Right ventricle myocardium superior (tissue), 1 donor: Measurements from ENCODE around the gene ATP2B3. TPM values are rescaled to one million over a fixed set of nuclear protein-coding genes. Genes with fewer than 3 reads are reported as not detected.
A peak's percentile ranks its signal among the peaks of the same experiment; 100 is the strongest.

Experiments
- ATAC-seq: fragments of 200-7000 bp; cut with Tn5 transposase; one replicate; pipeline ENCODE4 v1.9.1; 2020; ENCODE audit warnings: mild to moderate bottlenecking; ENCODE audit not compliant: poor library complexity
- DNase-seq: peaks from one replicate; pipeline ENCODE4 v3.0.0-alpha.2; 2020
- intact Hi-C: fragments of 100-400 bp; cut with DNase I; formaldehyde crosslinking; loops from one replicate; pipeline ENCODE4 v1.11.2; 2022
- total RNA-seq: library from RNA; stranded (reverse); fragmentation: NEBNext Ultra II Directional; extraction: Animal tissue kit (Norgen Biotek cat#: 25700); gene quantifications from one replicate; pipeline ENCODE4 v1.2.1, GENCODE V29; 2021
- donor health status: DM: no; HTN: yes; CAD: no; lungs with severe emphysema.

Gene ATP2B3
- total RNA-seq, 1 donor from 2014 or later = not detected

GRCh38 chrX:153501530-153501929 is 15.9 kb upstream of the ATP2B3 start:
- ATAC-seq = no peak
- DNase-seq = no peak
- intact Hi-C loops = no loop called here

DNA sequence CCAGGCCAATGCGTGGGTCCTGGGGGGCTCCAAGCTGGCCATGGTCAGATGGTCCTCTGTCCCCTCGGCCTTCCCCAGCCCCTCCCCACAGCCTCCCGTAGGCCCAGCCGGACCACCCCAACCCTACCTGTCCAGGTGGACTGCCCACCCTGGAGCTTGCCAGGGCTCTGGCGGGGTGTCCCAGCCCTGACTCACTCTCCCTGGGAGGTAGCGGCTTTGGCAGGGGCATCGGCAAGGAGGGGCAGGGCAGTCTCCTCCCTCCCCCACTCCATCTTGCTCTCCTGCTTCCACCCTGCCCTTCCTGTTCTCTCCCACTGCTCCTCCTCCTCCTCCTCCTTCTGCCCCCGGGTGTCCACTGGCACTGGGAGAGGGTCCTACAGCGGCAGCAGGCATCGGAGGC is 15.3 kb upstream of the ATP2B3 start:
- intact Hi-C loops = no loop called here
- DNase-seq (no peak), ATAC-seq (no peak)

DNA sequence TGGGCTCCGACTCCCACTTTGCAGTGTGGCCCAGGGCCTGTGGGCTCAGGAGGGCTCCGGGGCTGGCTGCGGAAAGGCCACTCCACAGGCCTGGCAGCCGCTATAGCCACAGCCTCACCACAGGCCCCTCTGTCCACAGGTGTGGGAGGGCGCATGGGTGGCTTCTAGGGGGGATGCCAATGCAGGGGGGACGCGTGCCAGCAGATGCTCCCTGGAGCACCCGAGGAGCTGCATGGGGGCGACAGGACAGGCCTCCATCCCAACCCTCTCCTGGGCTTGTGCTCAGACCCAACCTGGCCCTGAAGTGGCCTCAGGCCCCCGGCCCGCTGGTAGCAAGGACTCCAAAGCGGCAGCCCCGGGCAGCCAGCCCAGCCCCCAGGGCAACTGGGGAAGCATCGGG is 14.6 kb upstream of the ATP2B3 start:
- DNase-seq (no peak), ATAC-seq (no peak)
- intact Hi-C loops = no loop called here

DNA sequence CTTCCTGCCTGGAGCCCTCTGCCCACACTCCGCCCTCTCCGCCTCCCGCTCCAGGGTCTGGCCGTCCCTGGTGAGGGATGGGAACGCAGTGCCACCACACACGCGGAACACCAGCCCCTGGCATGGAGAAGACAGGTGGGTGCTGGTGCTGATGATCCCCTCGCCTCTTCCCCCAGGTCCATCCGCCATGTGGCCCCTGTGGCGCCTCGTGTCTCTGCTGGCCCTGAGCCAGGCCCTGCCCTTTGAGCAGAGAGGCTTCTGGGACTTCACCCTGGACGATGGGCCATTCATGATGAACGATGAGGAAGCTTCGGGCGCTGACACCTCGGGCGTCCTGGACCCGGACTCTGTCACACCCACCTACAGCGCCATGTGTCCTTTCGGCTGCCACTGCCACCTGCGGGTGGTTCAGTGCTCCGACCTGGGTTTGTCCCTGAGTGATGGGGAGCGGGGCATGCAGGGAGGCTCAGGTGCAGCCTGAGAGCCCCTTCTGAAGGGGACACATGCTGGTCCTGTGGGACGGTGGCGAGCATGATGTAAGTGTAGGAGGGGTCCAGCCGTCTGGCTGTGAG is 12.9 kb upstream of the ATP2B3 start:
- intact Hi-C loops = loop anchor here (5.0 kb wide), 2 partner anchors 32 to 472 kb away; partner anchors contain the start of gene HAUS7
- ATAC-seq = no peak
- no peak for DNase-seq

DNA sequence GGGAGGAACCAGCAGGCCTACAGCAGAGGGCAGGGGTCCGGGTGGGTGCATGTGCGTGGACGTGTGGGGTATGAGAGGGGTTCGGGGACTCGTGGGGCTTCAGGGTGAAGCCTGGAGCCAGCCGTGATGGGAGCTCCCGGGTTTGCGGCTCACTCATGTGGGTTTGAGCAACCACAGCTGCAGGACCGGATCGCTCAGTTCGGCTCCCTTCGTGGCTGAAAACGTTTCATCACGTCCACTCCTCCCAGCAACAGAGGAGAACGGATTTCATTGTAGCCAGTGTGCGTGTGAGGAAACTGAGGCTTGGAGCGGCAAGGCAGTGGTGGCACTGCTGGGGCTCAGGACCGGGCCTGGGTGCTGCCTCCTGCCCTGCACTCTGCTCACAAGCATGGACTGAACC is 12.1 kb upstream of the ATP2B3 start:
- intact Hi-C loops = loop anchor here (5.0 kb wide), 2 partner anchors 33 to 473 kb away; partner anchors contain the start of gene HAUS7
- DNase-seq (no peak), ATAC-seq (no peak)

- ATAC-seq (peak; percentile 94), DNase-seq (peak; percentile 88)
- intact Hi-C loops = loop anchor here (5.0 kb wide), 2 partner anchors 35 to 475 kb away; partner anchors contain the start of gene HAUS7
These were observed 9.8 kb upstream of the ATP2B3 start for GRCh38 chrX:153507484-153508178.

GRCh38 chrX:153509592-153509991 is 7.8 kb upstream of the ATP2B3 start:
- intact Hi-C loops = loop anchor here (5.0 kb wide), 2 partner anchors 37 to 477 kb away; partner anchors contain the start of gene HAUS7
- DNase-seq (no peak), ATAC-seq (no peak)

- intact Hi-C loops = no loop called here
- no peak for ATAC-seq
These were observed 7.1 kb upstream of the ATP2B3 start for GRCh38 chrX:153510383-153510782.

DNA sequence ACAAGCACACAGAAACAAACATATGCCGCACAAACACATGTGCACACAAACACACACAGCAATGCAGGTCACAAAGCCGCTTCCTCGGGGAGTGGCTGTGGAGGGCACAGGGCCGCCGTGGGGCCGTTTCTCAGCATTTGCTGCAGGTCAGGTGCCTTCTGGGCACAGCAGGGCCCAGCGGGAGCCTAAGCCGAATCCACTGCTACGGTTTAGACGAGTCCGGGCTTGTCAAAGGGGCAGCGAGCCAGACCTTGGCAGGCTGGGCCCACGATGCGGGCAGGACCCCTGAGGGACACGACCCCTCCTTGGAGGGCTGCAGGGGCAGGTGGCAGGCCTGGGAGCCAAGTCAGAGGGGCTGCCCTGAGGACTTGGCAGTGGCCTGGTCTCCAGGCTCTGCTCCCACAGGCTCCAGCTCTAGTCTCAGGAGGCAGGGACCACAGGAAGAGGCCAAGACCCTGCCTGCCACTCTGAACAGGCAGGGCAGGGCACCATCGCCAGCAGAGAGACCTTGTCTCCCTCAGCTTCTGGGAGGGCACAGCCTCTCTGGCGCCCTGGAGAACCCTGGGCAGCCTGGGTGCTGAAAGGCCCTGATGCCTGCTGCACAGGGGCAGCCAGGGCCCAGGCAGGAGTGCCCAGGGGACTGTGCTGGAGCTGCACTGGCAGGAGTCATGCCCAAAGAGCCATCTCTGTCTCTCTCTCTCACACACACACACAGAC is 5.5 kb upstream of the ATP2B3 start:
- ATAC-seq (no peak), DNase-seq (no peak)
- intact Hi-C loops = no loop called here

More at GRCh38 chrX:153510383-153510782, 7.1 kb upstream of the ATP2B3 start:
- no peak for DNase-seq

GRCh38 chrX:153512501-153512893 is 4.9 kb upstream of the ATP2B3 start:
- intact Hi-C loops = no loop called here
- ATAC-seq = no peak
- no peak for DNase-seq

DNA sequence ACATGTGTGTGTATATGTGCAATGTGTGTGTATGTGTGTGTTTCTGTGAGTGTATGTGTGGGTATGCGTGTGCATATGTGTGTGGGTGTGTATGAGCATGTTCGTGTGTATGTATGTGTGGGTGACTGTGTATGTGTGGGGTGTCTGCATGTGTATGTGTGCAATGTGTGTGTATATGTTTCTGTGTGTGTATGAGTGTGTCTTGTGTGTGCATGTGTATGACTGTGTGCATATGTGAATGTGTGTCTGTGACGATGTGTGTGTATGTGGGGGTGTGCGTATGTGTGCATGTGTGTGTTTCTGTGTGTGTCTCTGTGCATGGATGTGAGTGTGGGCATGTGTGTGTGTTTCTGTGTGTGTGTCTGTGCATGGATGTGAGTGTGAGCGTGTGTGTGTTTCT is 4.2 kb upstream of the ATP2B3 start:
- no peak for DNase-seq
- ATAC-seq = no peak
- intact Hi-C loops = no loop called here

DNA sequence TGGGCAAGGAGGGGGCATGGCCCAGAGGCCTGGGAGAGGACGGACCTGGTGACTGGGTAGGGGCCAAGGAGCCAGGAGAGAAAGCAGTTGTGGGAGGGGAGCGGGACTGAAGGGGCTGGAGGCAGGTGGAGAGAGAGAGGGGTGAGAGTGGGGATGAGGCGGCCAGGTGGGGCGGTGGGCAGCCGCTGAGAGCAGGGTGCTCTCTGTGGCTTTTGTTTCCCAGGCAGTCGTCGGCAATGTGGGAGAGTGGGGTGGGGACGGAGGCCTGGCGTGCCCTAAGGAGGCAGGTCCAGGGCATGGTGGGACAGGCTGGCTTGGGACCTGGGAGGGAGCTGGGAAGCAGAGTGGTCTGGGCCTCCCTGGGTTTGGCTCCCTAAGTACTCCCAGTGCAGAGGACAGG is 3.2 kb upstream of the ATP2B3 start:
- intact Hi-C loops = no loop called here
- DNase-seq (no peak), ATAC-seq (no peak)

DNA sequence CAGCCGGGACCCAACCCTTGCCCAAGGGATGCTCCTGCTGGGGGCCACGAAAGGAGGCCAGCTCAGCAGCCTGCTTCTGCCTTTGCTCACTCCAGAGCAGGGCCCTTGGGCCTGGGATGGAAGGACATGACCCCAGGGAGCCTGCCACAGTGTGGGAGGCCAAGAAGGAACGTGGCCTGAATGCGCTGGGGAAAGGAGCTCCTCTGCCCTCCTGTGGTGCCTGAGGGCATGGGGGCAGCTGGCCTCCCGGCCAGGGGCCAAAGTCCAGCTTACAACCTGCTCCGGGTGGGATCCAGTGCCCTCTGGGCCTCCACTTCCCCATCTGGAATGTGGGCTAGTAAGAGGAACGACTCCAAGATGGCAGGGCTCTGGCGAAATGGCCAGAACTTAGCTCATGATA is 2.0 kb upstream of the ATP2B3 start:
- intact Hi-C loops = no loop called here
- DNase-seq (no peak), ATAC-seq (no peak)

- intact Hi-C loops = no loop called here
- ATAC-seq (no peak), DNase-seq (no peak)
These were observed 1.4 kb upstream of the ATP2B3 start for GRCh38 chrX:153516073-153516472.

DNA sequence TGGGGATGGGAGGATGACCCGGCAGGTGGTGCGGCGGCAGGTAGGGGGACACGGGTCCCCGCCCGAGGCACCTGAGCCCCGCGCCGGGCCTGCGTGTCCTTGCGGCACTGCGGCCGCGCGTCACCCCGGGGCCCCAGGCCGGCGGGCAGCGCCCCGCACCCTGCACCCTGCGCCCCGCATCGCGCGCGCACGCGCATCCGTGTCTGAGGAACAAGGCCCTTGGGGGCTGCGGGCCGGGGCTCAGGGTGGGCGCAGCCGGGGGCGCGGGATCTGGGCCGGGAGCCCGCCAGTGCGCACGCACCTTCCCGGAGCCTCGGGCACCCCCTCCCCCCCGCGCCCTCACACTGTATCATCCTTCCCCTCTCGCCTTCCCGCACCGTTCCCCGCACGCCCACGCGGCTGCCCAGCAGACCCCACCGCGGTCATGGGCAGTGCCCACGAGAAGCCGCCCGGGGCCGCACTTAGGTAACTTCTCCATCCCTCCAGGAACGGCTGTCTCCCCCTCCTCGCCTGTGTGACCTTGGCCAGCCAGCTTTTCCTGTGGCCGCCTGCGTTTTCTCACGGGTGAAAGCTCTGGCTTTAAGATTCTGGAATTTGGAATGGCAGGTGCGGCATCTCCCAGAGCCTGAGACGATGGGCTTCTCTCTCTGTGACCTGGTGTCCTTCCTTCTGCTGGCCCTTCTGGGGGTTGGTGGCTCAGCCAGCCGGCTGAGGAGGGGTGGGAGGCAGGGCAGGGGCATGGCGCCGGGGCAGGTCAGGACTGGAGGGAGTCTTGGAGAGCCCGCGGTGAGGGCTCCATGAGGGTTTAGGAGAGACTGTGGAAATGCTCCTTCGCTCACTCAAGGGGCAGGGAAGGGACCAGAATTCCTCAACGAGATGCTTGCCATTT is 748 bp downstream of the ATP2B3 start:
- intact Hi-C loops = no loop called here
- DNase-seq (no peak), ATAC-seq (no peak)

GRCh38 chrX:153519569-153520286 is 2.3 kb downstream of the ATP2B3 start:
- no peak for DNase-seq
- no peak for ATAC-seq
- intact Hi-C loops = no loop called here

DNA sequence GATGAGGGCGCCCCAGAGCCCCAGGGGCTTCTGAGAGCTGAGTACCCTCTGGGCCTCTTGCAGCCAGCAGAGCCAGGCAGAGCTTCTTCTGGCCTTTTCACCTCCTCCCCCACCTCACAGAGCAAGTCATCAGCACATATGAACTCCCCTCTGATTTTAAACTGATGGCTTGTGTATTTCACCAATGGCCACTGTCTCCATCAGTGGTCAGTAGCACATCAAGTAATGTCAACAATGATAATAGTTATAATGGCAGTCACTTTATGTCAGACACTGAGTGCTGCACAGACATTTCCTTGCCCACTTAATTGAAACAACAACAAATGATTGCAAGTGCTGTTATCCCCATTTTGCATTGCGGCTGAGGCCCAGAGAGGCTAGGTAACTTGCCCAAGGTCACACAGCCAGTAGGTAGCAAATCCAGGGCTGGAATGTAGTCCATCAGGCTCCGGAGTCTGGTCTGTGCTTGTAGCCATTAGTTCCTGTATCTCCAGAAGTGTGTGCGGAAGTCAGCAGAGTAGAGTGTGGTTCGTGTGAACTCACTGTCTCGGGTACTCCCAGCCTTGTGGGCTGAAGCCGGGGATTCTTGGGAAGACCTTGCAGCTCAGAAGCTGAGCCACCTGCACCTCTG is 3.0 kb downstream of the ATP2B3 start:
- intact Hi-C loops = no loop called here
- no peak for ATAC-seq
- no peak for DNase-seq

GRCh38 chrX:153521034-153521433 is 3.6 kb downstream of the ATP2B3 start:
- ATAC-seq = no peak
- DNase-seq = no peak
- intact Hi-C loops = no loop called here
